IPS-11a (cell line): ENCODE data around the gene CLASRP.
"Not testable (repeated sequence)": the region's sequence is repeated elsewhere in the genome, so short reads cannot be mapped to it uniquely, and the experiment has no call there.

Source experiments
- H3K4me3 ChIP-seq: one replicate; pipeline ENCODE4 v1.5.1; 2013; ENCODE audit warnings: low read depth, low read length, control low read depth

CLASRP gene

GRCh38 chr19:45038931-45039893 lies at the start of gene CLASRP:
CLASRP (plus strand) TSS chr19:45039045; CDS start chr19:45040213, 1,168 bp downstream.
- peak within 1 kb of the TSS; percentile 96 for H3K4me3 ChIP-seq

- no peak overlapping the region for H3K4me3 ChIP-seq
Observed at GRCh38 chr19:44990459-44990858, 48.4 kb upstream of the CLASRP start.

GRCh38 chr19:44990966-44991365 lies 47.9 kb upstream of the CLASRP start:
- H3K4me3 ChIP-seq = no peak overlapping the region

- no peak overlapping the region for H3K4me3 ChIP-seq
Observed at GRCh38 chr19:44992336-44993163, 46.3 kb upstream of the CLASRP start.

- H3K4me3 ChIP-seq = no peak overlapping the region
Observed at GRCh38 chr19:44993526-44993925, 45.3 kb upstream of the CLASRP start.

- no peak overlapping the region for H3K4me3 ChIP-seq
Observed at GRCh38 chr19:44993926-44994537, 44.8 kb upstream of the CLASRP start.

GRCh38 chr19:44998025-44998424 lies 40.8 kb upstream of the CLASRP start:
- H3K4me3 ChIP-seq = no peak overlapping the region

- not testable (repeated sequence) for H3K4me3 ChIP-seq
Observed at GRCh38 chr19:44999131-44999925, 39.5 kb upstream of the CLASRP start.

GRCh38 chr19:45000665-45001064 lies 38.2 kb upstream of the CLASRP start:
- H3K4me3 ChIP-seq = not testable (repeated sequence)

- peak within 1 kb of the TSS; percentile 60 for H3K4me3 ChIP-seq
Observed at GRCh38 chr19:45001087-45001739, 37.6 kb upstream of the CLASRP start, which contains the start of gene RELB. RELB (plus strand) TSS chr19:45001464; CDS start chr19:45001580, 116 bp downstream.

- no peak overlapping the region for H3K4me3 ChIP-seq
Observed at GRCh38 chr19:45003485-45003884, 35.4 kb upstream of the CLASRP start.

- H3K4me3 ChIP-seq = no peak overlapping the region
Observed at GRCh38 chr19:45005787-45006186, 33.1 kb upstream of the CLASRP start.

GRCh38 chr19:45008552-45008951 lies 30.3 kb upstream of the CLASRP start:
- H3K4me3 ChIP-seq = no peak overlapping the region

- H3K4me3 ChIP-seq = no peak overlapping the region
Observed at GRCh38 chr19:45009625-45010255, 29.1 kb upstream of the CLASRP start.

- no peak overlapping the region for H3K4me3 ChIP-seq
Observed at GRCh38 chr19:45010306-45010705, 28.5 kb upstream of the CLASRP start.

GRCh38 chr19:45011959-45012358 lies 26.9 kb upstream of the CLASRP start:
- H3K4me3 ChIP-seq = no peak overlapping the region

- H3K4me3 ChIP-seq = no peak overlapping the region
Observed at GRCh38 chr19:45016388-45017314, 22.2 kb upstream of the CLASRP start.

- H3K4me3 ChIP-seq = no peak overlapping the region
Observed at GRCh38 chr19:45019187-45019586, 19.7 kb upstream of the CLASRP start.
